Choroid plexus epithelial cell (primary cell): ENCODE data around the gene LIMS2.

Source experiments
- DNase-seq: peaks from one replicate; pipeline ENCODE4 v3.0.0-alpha.2; 2010; ENCODE audit warnings: low read depth
- H3K4me3 ChIP-seq: 2 replicates; pipeline ENCODE4 v1.5.1; 2011; ENCODE audit warnings: low read depth, mild to moderate bottlenecking, control low read depth, low read length, moderate library complexity
- TF ChIP-seq, protein P1 (sequence below): conservative IDR thresholded peaks from 2 replicates; pipeline ENCODE4 v1.5.1; 2011; ENCODE audit warnings: low read depth, mild to moderate bottlenecking, control low read depth, inconsistent platforms, low read length, moderate library complexity

Gene LIMS2

DNA sequence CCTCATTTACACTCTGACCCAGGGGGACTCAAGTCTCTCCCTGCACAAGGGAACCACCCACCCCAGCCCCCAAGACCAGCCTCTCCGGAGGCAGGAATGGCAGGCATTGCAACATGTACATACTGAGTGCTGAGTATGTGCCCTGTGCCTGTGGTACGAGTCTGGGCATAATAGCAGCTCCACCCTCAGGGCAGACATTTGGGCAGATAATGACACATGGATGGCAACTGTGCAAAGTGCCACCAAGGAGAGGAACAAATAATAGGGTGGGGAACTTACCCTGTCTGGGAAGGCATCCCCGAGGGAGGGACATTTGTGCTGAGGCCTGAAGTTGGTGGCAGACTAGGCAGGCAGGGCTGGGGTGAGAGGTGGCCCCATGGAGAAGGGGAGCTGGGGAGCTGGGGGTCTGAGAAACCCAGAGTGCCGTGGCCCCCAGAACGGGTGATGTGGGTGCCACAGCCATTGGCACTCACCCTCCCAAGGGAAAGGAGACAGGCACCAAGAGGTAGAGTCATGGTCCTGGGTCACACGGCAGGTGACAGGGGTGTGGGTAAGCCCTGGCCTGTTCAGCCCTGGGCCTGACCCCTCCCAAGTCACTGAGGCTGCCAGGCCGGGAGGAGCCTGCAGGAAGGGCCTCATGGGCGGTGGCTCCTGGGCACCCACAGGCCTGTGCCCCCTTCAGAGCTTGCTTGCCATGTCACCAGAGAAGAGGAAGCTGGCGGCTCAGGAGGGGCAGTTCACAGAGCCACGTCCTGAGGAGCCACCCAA, 45.0 kb downstream of the LIMS2 start:
- H3K4me3 ChIP-seq = no peak overlapping the region
- TF ChIP-seq, protein P1, sequence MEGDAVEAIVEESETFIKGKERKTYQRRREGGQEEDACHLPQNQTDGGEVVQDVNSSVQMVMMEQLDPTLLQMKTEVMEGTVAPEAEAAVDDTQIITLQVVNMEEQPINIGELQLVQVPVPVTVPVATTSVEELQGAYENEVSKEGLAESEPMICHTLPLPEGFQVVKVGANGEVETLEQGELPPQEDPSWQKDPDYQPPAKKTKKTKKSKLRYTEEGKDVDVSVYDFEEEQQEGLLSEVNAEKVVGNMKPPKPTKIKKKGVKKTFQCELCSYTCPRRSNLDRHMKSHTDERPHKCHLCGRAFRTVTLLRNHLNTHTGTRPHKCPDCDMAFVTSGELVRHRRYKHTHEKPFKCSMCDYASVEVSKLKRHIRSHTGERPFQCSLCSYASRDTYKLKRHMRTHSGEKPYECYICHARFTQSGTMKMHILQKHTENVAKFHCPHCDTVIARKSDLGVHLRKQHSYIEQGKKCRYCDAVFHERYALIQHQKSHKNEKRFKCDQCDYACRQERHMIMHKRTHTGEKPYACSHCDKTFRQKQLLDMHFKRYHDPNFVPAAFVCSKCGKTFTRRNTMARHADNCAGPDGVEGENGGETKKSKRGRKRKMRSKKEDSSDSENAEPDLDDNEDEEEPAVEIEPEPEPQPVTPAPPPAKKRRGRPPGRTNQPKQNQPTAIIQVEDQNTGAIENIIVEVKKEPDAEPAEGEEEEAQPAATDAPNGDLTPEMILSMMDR = no peak
- no peak for DNase-seq

DNA sequence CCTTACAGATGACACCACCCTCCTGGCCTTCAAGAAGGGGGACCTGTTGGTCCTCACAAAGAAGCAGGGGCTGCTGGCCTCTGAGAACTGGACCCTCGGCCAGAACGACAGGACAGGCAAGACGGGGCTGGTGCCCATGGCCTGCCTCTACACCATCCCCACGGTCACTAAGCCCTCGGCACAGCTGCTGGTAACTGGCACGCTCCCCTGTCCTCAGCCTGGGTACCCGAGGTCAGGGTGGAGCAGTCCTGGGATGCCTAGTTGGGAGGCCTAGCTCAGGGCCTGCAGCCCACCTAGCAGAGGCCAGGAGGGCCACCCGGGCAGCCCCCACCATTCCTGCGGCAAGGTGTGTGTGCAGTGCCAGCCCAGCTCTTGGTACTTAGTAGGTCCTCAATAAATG, 45.7 kb downstream of the LIMS2 start:
- H3K4me3 ChIP-seq = no peak overlapping the region
- TF ChIP-seq, protein P1 = no peak
- no peak for DNase-seq

DNA sequence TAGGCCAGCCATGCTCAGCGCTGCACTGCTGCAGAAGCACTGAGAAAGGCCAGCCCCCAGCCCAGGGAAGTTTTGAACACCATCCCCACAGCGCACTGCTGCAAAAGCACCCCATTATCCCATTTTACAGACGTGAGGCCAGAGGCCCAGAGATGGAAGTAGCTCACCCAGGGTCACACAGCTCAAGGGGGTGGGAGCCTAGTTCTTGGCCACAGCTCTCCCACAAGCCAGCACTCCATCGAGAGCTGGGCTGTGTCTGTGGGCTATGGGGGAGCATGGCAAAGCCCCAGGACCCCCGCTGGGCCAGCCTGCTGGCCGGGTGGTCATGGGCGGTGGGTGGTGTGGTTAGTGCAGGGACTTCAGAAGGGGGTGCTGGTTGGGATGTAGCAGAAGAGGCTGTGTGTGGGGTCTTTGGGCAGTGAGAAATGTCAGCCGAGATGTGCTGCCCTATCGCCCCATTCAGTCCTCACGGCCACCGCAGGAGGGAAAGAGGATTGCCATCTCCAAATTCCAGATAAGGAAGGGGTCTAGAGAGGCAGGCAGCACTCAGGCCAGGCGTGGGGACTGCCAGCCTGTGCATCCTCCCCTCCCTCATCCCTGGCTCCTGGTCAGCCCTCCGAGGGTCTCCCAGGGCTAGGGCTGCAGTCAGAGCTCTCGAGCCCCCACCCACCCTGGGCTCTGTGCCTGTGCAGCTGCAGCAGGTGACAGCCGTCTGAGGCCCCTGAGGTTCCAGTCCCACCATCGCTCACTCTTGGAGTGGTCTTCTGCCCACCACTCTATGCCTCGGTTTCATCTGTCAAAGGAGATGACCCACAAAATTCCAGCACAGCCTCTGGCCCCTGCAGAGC, 46.3 kb downstream of the LIMS2 start:
- TF ChIP-seq, protein P1 = no peak
- no peak for DNase-seq
- H3K4me3 ChIP-seq = no peak overlapping the region

DNA sequence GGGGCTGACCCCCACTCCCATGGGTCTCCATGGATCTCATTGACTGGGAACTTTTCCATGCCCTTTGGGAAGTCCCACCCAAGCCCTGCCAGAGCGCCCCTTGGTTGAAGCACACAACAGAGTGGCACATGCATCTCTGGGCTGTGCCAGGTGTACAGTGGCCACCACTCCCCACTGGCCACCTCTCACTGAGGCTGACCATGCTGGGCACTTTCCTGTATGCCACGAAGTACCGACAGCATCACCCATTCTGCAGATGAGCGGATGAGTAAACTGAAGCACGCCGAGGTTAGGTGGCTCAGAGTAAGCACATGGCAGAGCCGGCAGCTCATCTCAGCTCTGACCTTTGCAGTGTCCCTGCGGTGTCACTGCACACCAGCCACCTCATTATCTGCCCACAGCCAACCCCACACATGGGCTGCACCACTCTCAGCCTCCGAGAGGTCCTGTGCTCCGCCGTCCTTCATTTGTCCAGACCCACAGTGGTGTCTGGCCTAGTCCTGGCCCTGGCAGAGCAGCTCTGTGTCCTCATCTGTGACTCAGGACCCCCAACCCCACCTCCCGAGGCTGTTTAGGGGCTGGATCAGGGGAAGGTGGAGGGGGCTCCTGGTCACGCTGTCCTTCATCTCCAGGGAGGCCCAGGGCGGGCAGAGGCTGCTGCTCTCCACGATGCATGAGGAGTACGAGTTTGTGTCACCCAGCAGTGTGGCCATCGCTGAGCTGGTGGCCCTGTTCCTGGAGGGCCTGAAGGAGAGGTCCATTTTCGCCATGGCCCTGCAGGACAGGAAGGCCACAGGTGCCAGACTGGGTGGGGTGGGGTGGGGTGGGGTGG, 47.4 kb downstream of the LIMS2 start:
- TF ChIP-seq, protein P1 = no peak
- H3K4me3 ChIP-seq = no peak overlapping the region
- DNase-seq = no peak

DNA sequence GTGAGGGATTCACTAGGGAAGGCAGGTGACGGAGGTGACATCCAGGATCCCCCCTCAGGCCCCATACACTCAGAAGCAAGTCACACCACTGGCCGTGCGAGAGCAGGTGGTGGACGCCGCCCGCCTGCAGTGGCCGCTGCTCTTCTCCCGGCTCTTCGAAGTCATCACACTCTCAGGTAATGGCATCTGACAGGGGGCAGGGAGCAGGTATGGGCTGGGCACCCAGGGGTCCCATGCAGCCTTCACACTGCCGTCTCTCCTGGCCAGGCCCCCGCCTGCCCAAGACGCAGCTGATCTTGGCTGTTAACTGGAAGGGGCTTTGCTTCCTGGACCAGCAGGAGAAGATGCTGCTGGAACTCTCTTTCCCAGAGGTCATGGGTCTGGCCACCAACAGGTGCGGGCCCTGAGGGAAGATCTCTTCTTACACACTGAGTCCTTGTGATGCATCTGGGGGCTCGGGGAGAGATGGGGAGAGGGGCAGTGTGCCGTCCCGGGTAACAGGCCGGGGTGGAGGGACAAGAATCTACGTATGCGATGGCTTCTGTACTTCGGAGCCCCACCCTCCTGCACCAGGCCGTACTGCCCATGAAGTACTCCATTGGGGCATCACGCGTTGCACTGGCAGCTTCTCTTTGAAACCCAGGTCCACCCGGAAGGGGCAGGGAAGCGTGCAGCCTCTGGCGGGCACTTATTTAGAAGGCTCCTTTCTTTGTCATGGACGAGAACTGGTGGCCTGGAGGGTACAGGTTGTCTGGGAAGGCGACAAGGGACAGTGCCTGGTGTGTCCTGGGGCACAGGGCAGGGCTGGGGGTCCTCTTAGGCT, 48.2 kb downstream of the LIMS2 start:
- no peak overlapping the region for H3K4me3 ChIP-seq

DNA sequence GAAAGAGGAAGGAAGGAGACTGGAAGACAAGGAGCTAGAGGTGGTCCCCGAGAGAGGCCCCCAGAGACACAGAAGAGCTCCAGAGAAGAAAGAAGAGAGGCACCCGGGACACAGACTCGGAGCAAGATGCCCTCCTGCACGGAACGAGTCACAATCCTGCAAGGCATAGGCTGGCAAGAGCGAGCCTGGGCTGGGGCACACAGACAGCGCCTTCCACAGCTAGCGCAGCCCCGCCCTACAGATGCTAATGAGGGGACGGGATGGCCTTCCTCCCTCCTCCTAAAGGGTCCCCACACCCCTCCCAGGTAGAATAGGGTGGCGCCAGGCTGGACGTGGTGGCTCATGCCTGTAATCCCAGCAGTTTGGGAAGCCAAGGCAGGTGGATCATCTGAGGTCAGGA, 49.2 kb downstream of the LIMS2 start:
- TF ChIP-seq, protein P1 = no peak
- no peak overlapping the region for H3K4me3 ChIP-seq
- no peak for DNase-seq

More for the DNA sequence above, 48.2 kb downstream of the LIMS2 start:
- no peak for DNase-seq
- TF ChIP-seq, protein P1 = no peak
